RKO (cell line): ENCODE measurements around the gene PCNX1.

Experiments
- DNase-seq: peaks from one replicate; pipeline ENCODE4 v3.0.0-alpha.2; 2016; ENCODE audit warnings: low spot score

The PCNX1 gene

DNA sequence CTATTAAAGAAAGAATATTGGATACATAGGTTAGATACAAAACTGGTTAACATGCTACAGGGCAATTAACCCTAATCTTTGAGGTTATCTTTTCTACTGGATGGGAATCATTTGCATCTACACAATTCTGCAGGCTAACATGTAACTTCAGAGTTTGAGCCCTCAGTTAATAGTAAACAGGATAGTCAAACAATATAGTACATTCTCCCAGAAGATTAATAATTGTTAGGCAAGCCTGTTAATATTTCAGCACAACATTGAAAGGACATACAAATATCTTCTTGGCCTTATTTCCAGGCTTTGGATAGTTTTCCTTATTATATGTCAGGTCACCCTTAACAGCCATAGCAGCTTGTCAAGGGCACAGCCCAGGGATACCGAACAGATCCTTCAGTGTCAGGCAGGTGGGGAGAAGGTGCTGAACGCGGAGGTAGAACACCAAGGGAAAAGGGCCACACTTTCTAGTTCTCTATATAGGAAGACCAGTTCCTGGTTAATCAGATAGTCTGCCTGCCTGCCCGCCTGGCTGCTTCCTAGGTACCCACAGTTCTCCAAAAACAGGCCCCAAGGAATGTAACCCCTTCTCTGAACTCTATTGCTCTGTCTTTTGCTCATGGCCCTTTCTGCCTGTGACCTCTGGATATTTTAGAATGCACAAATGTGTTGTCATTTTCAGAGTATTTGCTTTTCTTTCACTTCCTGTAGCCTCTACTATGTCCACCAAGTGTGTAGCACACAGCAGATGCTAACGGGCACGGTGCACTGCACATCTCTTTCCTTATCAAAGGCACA, 256.0 kb downstream of the PCNX1 start:
- no peak for DNase-seq

DNA sequence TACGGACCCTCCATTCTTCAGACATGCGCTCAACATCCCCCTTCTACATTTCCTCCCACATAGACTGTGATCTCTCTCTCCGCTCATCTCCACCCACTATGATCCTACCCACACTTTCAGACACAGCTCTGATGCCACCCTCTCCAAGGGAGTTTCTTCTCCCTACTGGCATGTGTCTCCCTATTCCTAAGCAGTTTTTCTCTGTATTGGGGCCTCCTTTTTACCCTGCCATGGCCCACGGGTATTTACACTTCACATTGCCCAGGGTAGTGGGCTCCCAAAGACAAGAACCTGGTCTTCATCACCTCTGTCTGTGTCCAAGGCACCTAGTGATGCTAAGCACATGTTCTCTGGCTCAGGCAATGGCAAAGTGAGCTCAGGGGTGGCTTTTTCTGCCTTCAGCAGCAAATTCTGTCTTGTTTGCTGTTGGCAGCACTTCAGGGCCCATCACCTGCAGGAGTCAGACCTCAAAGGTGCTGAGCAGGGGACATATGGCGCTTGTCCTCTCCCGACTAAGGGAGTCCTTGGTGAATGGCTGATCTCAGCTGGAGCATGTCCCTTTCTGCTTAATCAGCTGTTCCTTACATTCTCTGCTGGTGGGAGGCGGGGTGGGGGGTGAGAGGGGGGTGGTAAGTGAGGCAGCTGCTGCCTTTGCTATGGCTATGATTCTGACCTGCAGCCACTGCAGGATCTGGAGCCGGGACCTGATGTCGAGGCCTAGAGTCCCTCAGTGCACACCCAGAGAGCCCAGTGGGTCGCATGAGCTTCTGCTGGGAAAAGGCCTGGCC, 256.8 kb downstream of the PCNX1 start:
- DNase-seq, result no peak
